ENCODE measurements around the gene CDCA4.

Gene CDCA4

GRCh38 chr14:104973135-104973384 is 47.8 kb downstream of the CDCA4 start:
- no peak overlapping the region for H3K27ac ChIP-seq
- no peak for TF ChIP-seq CTCF (conservative IDR thresholded peaks at IDR 0.05)

- H3K27ac ChIP-seq, result no peak overlapping the region
- TF ChIP-seq CTCF (conservative IDR thresholded peaks at IDR 0.05), result no peak
These were observed 48.4 kb downstream of the CDCA4 start for GRCh38 chr14:104972301-104973134.

GRCh38 chr14:104971447-104972240 is 49.2 kb downstream of the CDCA4 start:
- H3K27ac ChIP-seq, result no peak overlapping the region
- no peak for TF ChIP-seq CTCF (conservative IDR thresholded peaks at IDR 0.05)

- no peak overlapping the region for H3K27ac ChIP-seq
- no peak for TF ChIP-seq CTCF (conservative IDR thresholded peaks at IDR 0.05)
These were observed 50.4 kb downstream of the CDCA4 start for GRCh38 chr14:104970231-104971068.

GRCh38 chr14:104969741-104970230 is 51.1 kb downstream of the CDCA4 start:
- TF ChIP-seq CTCF (conservative IDR thresholded peaks at IDR 0.05), result no peak
- no peak overlapping the region for H3K27ac ChIP-seq

GRCh38 chr14:104968541-104969401 is 52.1 kb downstream of the CDCA4 start:
- TF ChIP-seq CTCF (conservative IDR thresholded peaks at IDR 0.05), result peak; percentile 30
- no peak overlapping the region for H3K27ac ChIP-seq

Measured in VCaP (cell line).